GM12892 (cell line): ENCODE measurements around the gene MOV10L1.

Experiments
- POLR2A ChIP-seq: IDR thresholded peaks from 2 replicates; pipeline ENCODE4 v1.6.1; 2011; ENCODE audit warnings: low read depth, low read length, control low read depth
- POLR2AphosphoS5 ChIP-seq: IDR thresholded peaks from 2 replicates; pipeline ENCODE4 v1.6.1; 2011; ENCODE audit warnings: low read depth, low read length, control low read depth
- TAF1 ChIP-seq: IDR thresholded peaks from 2 replicates; pipeline ENCODE4 v1.6.1; 2011; ENCODE audit warnings: low read depth, mild to moderate bottlenecking, control low read depth, low read length, borderline replicate concordance

DNA sequence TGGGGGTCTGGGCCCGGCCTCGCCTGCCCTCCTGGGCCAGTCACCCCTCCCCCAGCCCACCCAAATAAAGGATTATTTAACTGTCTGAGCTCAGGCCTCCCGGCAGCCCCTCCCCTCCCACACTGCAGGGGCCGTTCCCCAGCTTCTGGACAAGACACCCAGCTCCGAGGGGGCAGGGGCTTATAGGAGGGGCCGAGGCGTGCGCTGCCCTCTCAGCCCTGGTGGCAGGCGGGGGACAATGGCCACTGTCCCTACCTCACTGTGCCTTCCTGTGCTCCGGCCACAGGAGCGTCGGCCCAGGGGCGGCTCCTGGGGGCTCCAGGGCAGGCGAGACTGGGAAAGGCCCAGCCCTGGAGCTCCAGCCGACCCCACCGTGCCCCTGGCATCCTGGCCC lies 108.8 kb downstream of the MOV10L1 start:
- TF ChIP-seq POLR2AphosphoS5 (no peak), POLR2A (no peak), TAF1 (no peak)
